ENCODE results near the gene ROPN1L.

DNA sequence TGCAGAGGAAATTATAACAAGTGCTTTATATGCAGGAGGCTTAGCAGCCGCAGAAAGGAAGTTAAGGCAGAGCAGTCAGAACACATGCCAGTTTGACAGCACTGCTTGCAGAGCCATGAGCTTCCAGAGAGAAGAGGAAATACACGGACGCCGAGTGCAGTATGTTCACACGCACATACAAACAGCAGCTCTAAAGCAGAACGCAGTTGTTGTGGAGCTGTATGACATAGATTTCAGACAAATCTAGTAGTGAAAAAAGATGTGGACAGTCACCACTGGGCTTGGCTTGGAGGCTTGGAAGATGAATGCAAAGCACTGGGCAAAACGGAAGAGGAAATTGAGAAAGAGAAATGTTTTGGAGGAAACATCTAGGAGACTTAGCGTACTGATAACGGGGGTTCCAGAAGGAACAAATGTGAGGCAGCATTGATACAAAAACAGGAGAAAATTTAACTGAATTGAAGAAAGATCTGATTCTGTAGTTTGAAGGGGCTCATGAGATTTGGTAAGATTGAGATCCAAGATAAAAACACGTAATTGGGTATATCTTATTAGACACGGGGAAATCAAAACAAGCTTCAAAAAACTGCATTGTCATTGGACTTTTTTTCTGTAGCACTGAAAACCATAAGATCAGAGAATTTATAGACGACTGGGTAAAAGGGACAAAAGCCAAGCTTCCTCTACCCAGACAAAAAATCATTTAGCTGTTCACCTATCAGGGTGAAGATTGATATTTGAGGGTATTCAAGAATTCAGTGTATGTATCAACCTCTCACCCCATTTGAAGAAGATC lies 19.6 kb upstream of the ROPN1L start:
- TF ChIP-seq, protein P1, sequence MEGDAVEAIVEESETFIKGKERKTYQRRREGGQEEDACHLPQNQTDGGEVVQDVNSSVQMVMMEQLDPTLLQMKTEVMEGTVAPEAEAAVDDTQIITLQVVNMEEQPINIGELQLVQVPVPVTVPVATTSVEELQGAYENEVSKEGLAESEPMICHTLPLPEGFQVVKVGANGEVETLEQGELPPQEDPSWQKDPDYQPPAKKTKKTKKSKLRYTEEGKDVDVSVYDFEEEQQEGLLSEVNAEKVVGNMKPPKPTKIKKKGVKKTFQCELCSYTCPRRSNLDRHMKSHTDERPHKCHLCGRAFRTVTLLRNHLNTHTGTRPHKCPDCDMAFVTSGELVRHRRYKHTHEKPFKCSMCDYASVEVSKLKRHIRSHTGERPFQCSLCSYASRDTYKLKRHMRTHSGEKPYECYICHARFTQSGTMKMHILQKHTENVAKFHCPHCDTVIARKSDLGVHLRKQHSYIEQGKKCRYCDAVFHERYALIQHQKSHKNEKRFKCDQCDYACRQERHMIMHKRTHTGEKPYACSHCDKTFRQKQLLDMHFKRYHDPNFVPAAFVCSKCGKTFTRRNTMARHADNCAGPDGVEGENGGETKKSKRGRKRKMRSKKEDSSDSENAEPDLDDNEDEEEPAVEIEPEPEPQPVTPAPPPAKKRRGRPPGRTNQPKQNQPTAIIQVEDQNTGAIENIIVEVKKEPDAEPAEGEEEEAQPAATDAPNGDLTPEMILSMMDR (IDR thresholded peaks at IDR 0.05), result no peak
- no peak for TF ChIP-seq EZH2 (IDR thresholded peaks at IDR 0.05)
- TF ChIP-seq EZH2phosphoT487 (IDR thresholded peaks at IDR 0.05), result no peak

All from neural progenitor cell (in vitro differentiated cells).